Neutrophil (primary cell): ENCODE data around the gene SEL1L3.
"Not testable (repeated sequence)": the region's sequence is repeated elsewhere in the genome, so short reads cannot be mapped to it uniquely, and the experiment has no call there.

Experiments used
- H3K27ac ChIP-seq: fragments of 200-600 bp; sonication (generic); 2 replicates; pipeline ENCODE4 v1.5.1; 2016; ENCODE audit warnings: mild to moderate bottlenecking, moderate library complexity
- H3K27me3 ChIP-seq: fragments of 200-600 bp; sonication (generic); 2 replicates; pipeline ENCODE4 v1.6.0; 2016; ENCODE audit warnings: mild to moderate bottlenecking
- H3K36me3 ChIP-seq: fragments of 200-600 bp; sonication (generic); 2 replicates; pipeline ENCODE4 v1.5.1; 2017
- H3K4me1 ChIP-seq, 2 experiments: fragments of 200-600 bp in 1 of 2; sonication (generic) in 1 of 2; 1 replicate in 1 of 2; 2 replicates in 1 of 2; pipeline versions ENCODE4 v1.5.1 to v1.6.1; 2013 to 2016; ENCODE audit warnings: low read depth in 1 of 2, low read length in 1 of 2, mild to moderate bottlenecking in 1 of 2, moderate library complexity in 1 of 2; ENCODE audit not compliant: control insufficient read depth in 1 of 2, insufficient read depth in 1 of 2
- H3K4me3 ChIP-seq, 2 experiments: fragments of 200-600 bp in 1 of 2; sonication (generic) in 1 of 2; 1 replicate in 1 of 2; 2 replicates in 1 of 2; pipeline ENCODE4 v1.5.1; 2013 to 2016; ENCODE audit warnings: low read depth in 1 of 2, low read length in 1 of 2, mild to moderate bottlenecking in 1 of 2, moderate library complexity in 1 of 2
- H3K9me3 ChIP-seq: fragments of 200-600 bp; sonication (generic); 2 replicates; pipeline ENCODE4 v1.5.1; 2016
- TF ChIP-seq, protein P1 (sequence below): fragments of 200-600 bp; sonication (generic); IDR thresholded peaks from 2 replicates; pipeline ENCODE4 v1.5.1; 2016; ENCODE audit warnings: antibody characterized with exemption

The SEL1L3 gene

DNA sequence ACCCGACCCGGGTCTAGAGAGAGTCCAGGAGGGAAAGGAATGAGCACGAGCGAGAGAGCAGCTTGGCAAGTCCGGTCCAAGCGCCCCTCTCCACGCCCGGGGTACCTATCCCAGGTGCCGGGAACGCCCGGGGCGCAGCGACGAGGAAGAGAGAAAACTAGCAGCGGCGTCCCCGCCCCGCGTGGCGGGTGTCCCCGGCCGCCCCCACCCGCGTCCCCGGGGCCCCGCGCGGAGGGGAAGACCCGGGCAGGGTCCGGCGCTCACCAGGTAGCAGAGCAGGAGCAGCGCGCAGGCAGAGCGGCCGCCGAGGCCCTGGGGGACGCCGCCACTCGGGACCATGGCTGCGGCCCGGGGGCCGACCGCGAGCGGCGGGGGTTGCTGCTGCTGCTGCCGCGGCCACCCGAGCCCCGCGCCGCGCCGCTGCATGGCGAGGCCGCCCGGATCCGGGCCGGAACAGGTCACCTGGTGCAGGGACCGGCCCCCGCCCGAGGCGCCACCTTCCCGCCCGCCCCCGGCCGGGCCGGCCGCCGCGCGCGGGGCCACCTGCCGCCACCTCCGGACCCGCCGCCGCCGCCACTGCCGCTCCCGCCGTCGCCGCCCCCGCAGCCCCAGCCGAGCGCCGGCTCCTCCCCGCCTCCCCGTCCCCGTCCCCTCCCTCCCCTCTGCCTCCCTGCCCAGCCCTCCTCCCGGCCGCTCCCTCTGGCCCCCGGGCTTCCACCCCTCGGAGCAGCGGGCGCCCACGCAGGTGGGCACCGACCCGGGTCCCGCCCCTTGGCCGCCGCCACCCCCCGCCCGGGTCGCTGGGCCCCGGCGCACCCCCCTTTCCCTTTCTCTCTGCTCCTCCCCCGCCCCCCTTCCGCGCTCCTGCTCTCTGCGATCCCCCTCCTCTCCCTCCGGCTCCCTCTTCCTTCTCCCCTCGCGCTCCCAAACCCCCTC lies at the start of gene SEL1L3:
SEL1L3 (minus strand) TSS at position 578 of the 936 bp plus-strand sequence; CDS start at position 426, 152 bp downstream.
- Histone ChIP-seq H3K9me3 (no peaks in the 10 kb centered on the region), H3K4me1 (peaks cover 36 to 49% of the 10 kb centered on the region in 2 experiments), H3K27ac (peak within 1 kb of the TSS; percentile 74), H3K4me3 (peak within 1 kb of the TSS; percentile 61 to 72), H3K27me3 (peaks cover 27% of the 10 kb centered on the region), H3K36me3 (no peaks in the 10 kb centered on the region)
- TF ChIP-seq, protein P1, sequence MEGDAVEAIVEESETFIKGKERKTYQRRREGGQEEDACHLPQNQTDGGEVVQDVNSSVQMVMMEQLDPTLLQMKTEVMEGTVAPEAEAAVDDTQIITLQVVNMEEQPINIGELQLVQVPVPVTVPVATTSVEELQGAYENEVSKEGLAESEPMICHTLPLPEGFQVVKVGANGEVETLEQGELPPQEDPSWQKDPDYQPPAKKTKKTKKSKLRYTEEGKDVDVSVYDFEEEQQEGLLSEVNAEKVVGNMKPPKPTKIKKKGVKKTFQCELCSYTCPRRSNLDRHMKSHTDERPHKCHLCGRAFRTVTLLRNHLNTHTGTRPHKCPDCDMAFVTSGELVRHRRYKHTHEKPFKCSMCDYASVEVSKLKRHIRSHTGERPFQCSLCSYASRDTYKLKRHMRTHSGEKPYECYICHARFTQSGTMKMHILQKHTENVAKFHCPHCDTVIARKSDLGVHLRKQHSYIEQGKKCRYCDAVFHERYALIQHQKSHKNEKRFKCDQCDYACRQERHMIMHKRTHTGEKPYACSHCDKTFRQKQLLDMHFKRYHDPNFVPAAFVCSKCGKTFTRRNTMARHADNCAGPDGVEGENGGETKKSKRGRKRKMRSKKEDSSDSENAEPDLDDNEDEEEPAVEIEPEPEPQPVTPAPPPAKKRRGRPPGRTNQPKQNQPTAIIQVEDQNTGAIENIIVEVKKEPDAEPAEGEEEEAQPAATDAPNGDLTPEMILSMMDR = no peak

DNA sequence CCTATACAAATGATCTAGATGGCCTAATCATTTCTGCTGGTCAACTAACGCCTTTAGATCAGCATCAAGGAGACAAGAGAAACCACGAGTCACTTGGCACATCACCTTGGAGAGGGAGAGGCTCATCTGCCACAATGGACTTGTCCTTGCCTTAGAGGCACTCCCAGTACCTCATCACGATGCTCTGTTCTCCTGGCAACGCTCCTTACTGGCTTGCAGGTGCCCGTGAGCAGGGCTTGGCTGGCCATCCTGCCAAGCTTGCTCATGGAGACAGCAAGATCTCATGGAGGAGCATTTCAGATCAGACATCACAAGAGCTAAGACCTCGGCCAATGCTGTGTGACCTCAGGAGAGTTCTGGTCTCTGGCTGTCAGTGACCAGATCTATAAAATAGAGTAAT lies 48.6 kb upstream of the SEL1L3 start:
- Histone ChIP-seq H3K4me3 (no peak overlapping the region), H3K4me1 (peaks cover 14 to 16% of the 10 kb centered on the region in 2 experiments), H3K27ac (no peak overlapping the region), H3K9me3 (no peaks in the 10 kb centered on the region), H3K36me3 (no peaks in the 10 kb centered on the region), H3K27me3 (peaks cover 36% of the 10 kb centered on the region)
- TF ChIP-seq, protein P1 = no peak

DNA sequence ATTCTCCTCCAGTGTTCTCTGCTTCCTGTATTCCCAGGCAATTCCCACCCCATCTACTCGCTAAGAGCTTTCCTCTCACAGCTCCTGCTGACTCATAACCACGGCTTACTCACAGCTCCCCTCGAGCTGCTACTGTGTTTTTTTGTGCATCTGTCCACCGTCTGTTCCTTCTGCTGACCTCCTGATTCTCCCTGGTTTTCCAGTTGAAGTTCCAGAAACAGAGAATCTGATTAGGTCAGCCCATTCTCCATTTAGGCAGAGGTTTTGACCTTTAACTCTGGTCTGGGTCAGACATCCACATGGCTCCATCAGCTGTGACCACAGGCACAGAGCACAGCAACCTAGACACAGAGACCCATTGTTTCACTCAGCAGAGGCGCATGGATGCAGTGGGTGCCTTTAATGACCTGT lies 45.7 kb upstream of the SEL1L3 start:
- H3K4me1 ChIP-seq = peaks cover 5 to 6% of the 10 kb centered on the region in 2 experiments
- no peak overlapping the region for H3K4me3 ChIP-seq
- peaks cover 36% of the 10 kb centered on the region for H3K27me3 ChIP-seq
- TF ChIP-seq, protein P1 = no peak
- no peaks in the 10 kb centered on the region for H3K36me3 ChIP-seq
- no peaks in the 10 kb centered on the region for H3K9me3 ChIP-seq
- no peak overlapping the region for H3K27ac ChIP-seq

DNA sequence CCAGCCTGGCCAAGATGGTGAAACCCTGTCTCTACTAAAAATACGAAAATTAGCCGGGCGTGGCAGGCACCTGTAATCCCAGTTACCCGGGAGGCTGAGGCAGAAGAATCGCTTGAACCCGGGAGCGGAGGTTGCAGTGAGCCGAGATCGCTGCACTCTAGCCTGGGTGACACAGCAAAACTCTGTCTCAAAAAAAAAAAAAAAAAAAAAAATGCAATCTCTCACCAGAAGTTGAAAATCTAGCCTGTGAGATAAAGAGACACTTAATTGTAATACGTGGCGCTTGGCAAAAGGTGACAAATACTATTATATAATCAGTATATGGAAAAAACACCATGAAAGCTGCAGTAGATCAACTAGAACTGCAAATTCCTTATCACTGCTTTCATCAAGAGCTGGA lies 43.3 kb upstream of the SEL1L3 start:
- H3K27ac ChIP-seq, H3K4me1 ChIP-seq, H3K4me3 ChIP-seq, H3K9me3 ChIP-seq, H3K36me3 ChIP-seq: not testable (repeated sequence)
- H3K27me3 ChIP-seq = peaks cover 32% of the 10 kb centered on the region

DNA sequence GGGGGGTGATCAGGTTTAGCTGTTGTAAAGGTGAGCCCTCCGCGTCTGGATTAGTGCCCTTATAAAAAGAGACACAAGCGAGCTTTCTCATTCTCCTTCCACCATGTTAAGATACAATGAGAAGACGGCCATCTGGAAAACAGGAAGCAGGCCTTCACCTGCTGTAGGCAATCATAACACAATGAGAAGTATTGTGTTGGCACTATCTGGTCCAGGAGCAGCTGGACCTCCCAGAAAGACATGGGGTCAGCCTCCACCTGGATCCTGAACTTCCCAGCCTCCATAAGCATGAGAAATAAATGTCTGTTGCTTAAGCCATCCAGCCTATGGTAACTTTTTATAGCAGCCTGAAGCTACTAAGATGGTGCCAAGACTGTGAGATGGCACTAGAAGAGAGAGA lies 42.6 kb upstream of the SEL1L3 start:
- H3K9me3 ChIP-seq = no peaks in the 10 kb centered on the region
- peaks cover 25% of the 10 kb centered on the region for H3K27me3 ChIP-seq
- no peaks in the 10 kb centered on the region for H3K36me3 ChIP-seq
- TF ChIP-seq, protein P1 = no peak
- H3K4me1 ChIP-seq = no peaks in the 10 kb centered on the region
- H3K27ac ChIP-seq = no peak overlapping the region
- no peak overlapping the region for H3K4me3 ChIP-seq

DNA sequence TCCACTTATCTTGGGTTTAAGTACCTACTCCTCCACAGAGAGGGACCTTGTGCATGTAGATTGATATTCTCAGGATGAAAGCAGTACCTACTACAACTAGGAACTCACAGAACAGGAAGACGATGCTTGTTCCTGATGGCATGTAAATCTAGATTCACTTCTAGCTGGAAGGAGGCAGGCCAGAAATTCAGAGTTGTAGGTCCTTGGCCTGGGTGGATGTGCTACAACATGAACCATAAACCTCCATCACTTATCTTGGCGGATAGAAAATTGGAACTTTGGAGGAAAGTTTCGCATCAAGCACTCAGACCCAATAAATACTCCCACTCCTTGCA lies 41.9 kb upstream of the SEL1L3 start:
- Histone ChIP-seq H3K4me1 (no peaks in the 10 kb centered on the region), H3K27ac (no peak overlapping the region)

More for the DNA sequence above, 41.9 kb upstream of the SEL1L3 start:
- H3K9me3 ChIP-seq = no peaks in the 10 kb centered on the region
- no peaks in the 10 kb centered on the region for H3K36me3 ChIP-seq
- TF ChIP-seq, protein P1 = no peak
- peaks cover 18% of the 10 kb centered on the region for H3K27me3 ChIP-seq
- no peak overlapping the region for H3K4me3 ChIP-seq
